Measurements from ENCODE around the gene ITGAL.

DNA sequence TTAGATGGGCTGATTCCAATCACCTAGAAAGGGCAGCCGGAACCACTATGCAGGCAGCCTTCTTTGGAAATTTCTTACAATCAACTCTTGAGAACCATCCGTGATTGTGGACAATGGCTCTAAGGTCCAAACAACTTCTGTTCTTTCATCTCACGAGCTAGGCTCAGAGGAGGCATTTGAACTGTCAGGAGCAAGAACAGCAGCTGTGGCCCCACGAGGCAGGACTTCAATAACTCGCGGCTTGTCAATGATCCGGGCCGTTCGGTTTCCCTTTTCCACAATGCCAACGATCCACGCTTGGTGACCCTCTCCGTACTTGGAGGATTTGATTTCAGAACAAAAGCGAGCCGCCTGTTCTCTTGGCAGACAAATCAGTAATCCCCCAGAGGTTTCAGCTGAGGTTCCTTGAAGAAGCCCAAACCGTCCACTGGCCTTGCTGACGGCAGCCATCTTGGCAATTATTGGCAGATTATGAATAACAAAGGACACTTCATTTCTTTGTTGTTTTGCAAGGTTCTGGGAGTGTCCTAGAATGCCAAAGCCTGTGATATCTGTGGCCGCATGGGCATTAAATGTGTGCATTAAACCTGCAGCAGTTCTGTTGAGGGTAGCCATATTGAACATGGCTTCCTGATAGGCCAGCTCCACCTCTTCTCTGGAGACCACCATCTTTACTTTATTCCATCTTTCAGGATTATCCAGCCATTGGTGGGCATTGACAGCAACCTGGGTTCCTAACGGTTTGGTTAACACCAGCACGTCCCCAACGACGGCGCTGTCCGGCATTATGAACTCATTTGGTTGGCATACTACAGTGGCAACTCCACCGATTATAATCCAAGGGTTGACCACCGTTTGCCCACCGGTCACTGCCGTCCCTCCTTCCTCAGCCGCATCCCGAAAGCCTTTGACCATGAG is 28.1 kb upstream of the ITGAL start:
- TF ChIP-seq POLR2A (IDR thresholded peaks at IDR 0.05) = no peak
- no peak for TF ChIP-seq CTCF (IDR thresholded peaks at IDR 0.05)

Measured in adrenal gland (tissue), 5 donors.